Activated CD8-positive, alpha-beta memory T cell treated with anti-CD3 and anti-CD28 coated beads, Interleukin-2, amount 50 U/mL, for 1 hour (primary cell): Measurements from ENCODE around the gene ZNF550.
"Not testable (repeated sequence)": the region's sequence is repeated elsewhere in the genome, so short reads cannot be mapped to it uniquely, and the experiment has no call there.

ENCODE experiments used
- DNase-seq: peaks from one replicate; pipeline ENCODE4 v3.0.0-alpha.2; 2020; ENCODE audit errors: extremely low read depth

Gene ZNF550

GRCh38 chr19:57527136-57527881 lies 32.4 kb downstream of the ZNF550 start, which contains the start of gene ZNF549:
Gene ZNF549, plus strand, starts transcription at chr19:57527356. Its CDS starts 218 bp downstream, at chr19:57527574.
- peak; percentile 79 for DNase-seq

- not testable (repeated sequence) for DNase-seq
Observed at GRCh38 chr19:57518021-57518420, 41.6 kb downstream of the ZNF550 start.

GRCh38 chr19:57515255-57515654 lies 44.4 kb downstream of the ZNF550 start:
- DNase-seq, result no peak

- no peak for DNase-seq
Observed at GRCh38 chr19:57512845-57513244, 46.8 kb downstream of the ZNF550 start.

- no peak for DNase-seq
Observed at GRCh38 chr19:57511484-57511883, 48.2 kb downstream of the ZNF550 start.

GRCh38 chr19:57506163-57506562 lies 53.5 kb downstream of the ZNF550 start:
- no peak for DNase-seq

GRCh38 chr19:57500400-57500799 lies 59.3 kb downstream of the ZNF550 start:
- not testable (repeated sequence) for DNase-seq

GRCh38 chr19:57499680-57500395 lies 59.8 kb downstream of the ZNF550 start, which contains the start of gene ZNF773:
Gene ZNF773, plus strand, starts transcription at chr19:57499938. Its CDS starts 143 bp downstream, at chr19:57500081.
- peak; percentile 88 for DNase-seq

- DNase-seq, result not testable (repeated sequence)
Observed at GRCh38 chr19:57499332-57499679, 60.4 kb downstream of the ZNF550 start.

- not testable (repeated sequence) for DNase-seq
Observed at GRCh38 chr19:57488299-57488644, 71.4 kb downstream of the ZNF550 start.

GRCh38 chr19:57487477-57488298 lies 72.0 kb downstream of the ZNF550 start, which contains the start of gene ZNF419:
Gene ZNF419, plus strand, starts transcription at chr19:57487750. Its CDS starts 201 bp downstream, at chr19:57487951.
- DNase-seq, result peak; percentile 82
